Vagina (tissue), 2 donors: ENCODE results near the gene PFKFB4.

ENCODE experiments used
- POLR2AphosphoS5 ChIP-seq, 2 donors: sonication (generic); formaldehyde crosslinking; IDR thresholded peaks; one replicate each; pipeline ENCODE4 v1.9.0; 2017; ENCODE audit warnings: antibody characterized with exemption in 2 of 2, mild to moderate bottlenecking in 2 of 2, low read depth in 1 of 2; ENCODE audit not compliant: insufficient read depth in 1 of 2
- TF ChIP-seq, protein P1 (sequence below), 3 experiments: fragments of 450-650 bp in 2 of 3; fragments of 200-600 bp in 1 of 3; sonication (generic) in 1 of 3; IDR thresholded peaks; one replicate each; pipeline ENCODE4 v1.5.1; 2017 to 2019; ENCODE audit warnings: antibody characterized with exemption in 3 of 3, mild to moderate bottlenecking in 2 of 3, moderate library complexity in 2 of 3

DNA sequence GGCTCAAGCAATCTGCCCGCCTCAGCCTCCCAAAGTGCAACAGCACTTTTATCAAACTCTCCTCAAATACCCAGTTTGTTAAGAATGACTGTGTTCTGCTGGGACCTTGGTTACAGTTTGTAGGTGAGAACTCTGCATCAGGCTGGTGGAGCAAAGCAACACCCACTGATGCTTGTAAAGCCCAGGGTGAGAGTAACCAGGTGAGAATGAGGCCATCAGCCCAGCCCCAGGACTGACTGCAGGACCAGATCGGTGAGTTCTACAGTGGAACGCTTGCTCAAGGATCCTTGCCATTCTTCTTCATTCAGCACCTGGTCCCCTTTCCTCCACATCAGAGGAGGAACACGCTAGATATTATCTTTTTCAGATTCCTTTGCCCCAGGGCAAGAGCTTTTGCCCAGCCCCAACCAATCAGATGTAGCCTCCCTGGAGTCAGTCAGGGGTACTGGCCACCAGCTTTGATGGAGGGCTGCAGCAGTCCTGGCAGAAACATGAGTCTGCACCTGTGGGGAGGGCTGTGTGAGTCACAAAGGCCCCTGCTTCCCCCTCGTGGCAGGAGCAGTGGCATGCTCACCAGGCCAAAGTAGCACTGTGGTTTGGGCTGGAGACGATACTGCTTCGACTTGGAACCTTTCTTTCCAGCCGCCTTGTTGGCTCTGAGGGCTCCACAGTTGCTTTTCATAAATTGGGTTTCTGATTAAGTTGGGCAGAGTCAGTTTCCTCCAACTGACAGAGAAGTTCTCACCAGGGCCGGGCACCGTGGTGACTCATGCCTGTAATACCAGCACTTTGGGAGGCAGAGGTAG is 49.1 kb downstream of the PFKFB4 start:
- TF ChIP-seq, protein P1, sequence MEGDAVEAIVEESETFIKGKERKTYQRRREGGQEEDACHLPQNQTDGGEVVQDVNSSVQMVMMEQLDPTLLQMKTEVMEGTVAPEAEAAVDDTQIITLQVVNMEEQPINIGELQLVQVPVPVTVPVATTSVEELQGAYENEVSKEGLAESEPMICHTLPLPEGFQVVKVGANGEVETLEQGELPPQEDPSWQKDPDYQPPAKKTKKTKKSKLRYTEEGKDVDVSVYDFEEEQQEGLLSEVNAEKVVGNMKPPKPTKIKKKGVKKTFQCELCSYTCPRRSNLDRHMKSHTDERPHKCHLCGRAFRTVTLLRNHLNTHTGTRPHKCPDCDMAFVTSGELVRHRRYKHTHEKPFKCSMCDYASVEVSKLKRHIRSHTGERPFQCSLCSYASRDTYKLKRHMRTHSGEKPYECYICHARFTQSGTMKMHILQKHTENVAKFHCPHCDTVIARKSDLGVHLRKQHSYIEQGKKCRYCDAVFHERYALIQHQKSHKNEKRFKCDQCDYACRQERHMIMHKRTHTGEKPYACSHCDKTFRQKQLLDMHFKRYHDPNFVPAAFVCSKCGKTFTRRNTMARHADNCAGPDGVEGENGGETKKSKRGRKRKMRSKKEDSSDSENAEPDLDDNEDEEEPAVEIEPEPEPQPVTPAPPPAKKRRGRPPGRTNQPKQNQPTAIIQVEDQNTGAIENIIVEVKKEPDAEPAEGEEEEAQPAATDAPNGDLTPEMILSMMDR (IDR thresholded peaks at IDR 0.05), result peak in 1 of 3 experiments; percentile 33
- peak; percentile 29 to 35 for TF ChIP-seq POLR2AphosphoS5 (IDR thresholded peaks at IDR 0.05; ENCODE audit: insufficient read depth in 1 of 2, low read depth in 1 of 2)
